ENCODE measurements around the gene FLNA.
"Not testable (repeated sequence)": the region's sequence is repeated elsewhere in the genome, so short reads cannot be mapped to it uniquely, and the experiment has no call there.

Gene FLNA

DNA sequence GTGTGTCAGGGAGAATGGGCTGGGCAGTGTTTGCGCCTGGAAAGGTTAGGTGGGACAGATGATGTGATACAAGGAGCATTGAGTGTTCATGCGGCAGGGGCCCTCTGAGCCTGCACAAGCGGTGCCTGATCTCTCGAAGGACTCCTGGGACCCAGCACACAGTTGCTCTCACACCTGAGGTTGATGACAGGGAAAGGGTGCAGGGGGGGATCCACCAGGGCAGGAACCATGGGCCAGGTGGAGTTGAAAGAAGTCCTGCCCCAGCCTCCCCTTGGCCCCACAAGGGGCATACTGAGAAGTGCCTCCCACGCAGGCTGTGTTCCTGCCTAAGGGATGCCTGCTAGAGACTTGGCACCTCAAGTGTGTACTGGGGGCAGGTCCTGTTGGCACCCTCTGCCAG is 45.8 kb downstream of the FLNA start:
- DNase-seq = no peak

DNA sequence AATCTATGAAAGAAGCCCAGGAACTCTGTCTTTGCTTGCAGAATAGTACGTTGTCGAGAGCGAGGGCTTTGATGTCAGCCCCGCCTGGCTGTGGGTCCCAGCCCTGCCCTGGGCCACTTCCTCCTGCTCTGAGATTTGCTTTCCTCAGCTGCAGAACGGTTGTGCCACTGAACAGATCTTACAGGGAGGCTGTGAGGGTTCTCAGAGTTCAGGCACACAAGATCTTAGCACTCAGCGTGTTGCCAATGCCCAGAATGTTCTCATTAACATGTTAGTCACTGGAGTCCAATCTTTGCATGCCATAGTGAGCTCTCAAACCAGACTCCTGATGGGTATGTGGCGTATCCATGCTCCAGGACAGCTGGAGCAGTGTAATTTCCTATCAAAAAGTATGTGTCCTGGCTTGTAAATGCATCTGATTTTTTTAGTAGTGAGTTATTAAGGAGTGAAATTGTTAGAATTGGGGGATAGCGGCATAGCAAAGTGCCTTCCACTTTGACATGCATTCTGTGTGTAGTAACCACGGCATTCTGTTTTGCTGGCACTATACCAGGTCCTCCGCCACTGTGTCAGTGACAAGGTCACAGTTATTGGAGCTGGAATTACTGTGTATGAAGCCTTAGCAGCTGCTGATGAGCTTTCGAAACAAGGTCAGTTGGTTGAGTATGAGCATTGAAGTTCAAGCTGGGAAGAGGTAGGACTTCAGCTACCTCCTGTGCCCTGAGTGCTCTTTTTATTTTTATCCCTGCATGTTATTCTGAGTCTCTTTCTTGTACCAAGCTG is 47.2 kb downstream of the FLNA start:
- DNase-seq = no peak

DNA sequence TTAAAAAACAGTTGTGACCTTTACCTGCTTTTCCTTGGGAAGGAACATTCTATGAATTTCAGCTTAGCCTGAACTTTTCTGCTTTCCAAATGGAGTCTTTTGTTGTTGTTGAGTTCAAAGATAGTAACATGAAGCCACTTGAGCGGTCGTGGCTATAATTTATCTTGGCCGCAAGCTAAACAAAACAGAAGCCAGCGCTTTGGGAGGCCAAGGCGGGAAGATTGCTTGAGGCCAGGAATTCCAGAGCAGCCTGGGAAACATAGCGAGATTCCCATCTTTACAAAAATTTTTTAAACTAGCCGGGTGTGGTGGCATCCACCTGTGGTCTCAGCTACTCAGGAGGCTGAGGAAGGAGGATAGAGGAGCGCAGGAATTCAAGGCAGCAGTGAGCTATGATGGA is 48.9 kb downstream of the FLNA start:
- DNase-seq = no peak

DNA sequence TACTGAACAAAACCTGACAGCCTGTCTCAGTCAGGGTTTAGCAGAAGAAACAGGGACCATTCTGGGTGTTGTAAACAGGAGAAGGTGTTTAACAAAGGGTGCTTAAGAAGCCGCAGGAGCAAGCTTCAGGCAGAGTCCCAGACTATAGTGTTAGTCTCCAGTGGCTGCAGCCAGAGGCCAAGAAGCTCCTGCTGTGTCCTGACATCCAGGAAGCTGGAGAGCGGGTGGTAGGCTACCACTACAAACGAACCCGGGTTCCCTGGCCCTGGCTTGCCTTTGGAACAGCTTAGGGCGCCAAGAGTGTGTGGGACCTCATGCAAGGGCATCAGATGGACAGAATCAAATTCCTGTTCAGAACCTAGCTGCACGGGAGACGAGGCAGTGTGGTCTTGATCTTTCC is 50.9 kb downstream of the FLNA start:
- no peak for DNase-seq

DNA sequence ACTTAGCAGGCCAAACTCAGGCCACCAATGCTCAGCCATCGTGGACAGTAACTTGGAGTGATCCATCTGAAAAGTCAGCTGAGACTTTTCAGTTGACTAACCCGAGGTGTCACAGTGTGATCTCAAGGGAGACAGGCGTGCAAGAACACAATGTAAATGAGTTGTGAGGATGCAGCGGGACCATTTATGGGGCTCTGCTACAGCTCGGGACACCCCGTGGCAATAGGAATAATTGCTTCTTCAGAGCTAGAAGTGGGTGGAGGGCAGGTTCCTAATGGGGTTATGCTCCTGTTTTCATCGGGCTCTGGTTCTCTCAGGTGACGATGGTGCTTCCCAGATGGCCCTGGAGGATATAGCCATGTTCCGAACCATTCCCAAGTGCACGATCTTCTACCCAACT is 51.5 kb downstream of the FLNA start:
- no peak for DNase-seq

DNA sequence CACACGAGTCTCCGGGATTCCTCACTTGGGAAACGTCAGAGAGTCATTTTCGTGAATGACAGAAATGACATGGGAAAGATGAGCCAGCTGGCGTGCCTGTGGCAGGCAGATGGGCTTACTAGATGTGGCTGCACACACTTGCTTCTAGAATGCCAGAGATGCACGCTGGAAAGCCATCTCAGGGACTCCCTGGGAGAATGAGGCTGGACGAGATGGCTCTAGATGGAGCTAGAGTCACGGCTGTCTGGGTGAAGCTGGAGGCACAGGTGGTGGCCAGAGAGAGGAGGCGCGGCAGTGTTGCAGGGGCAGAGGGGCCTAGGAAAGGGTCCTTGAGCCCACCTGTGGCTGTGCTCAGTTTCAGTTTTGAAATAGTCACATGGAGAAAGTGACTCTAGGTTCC is 52.8 kb downstream of the FLNA start:
- DNase-seq = no peak

DNA sequence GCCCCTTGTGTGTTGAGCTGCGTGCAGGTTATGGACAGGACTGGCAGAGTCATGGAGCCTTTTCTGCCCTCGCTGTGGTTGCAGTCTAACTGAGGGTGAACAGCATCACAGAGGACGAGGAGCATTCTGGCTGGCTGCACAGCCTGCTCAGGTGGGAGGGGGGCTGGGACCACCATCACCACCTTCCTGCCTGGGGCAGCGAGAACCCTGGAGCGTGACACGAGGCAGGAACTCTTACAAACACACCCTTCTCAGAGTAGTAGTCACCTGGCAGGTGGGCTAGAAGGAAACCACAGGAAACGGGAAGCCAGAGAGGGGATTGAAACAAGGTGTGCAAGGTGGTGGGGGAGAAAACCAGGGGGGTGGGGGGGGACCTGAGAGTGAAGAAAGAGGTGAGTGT is 53.3 kb downstream of the FLNA start:
- no peak for DNase-seq

DNA sequence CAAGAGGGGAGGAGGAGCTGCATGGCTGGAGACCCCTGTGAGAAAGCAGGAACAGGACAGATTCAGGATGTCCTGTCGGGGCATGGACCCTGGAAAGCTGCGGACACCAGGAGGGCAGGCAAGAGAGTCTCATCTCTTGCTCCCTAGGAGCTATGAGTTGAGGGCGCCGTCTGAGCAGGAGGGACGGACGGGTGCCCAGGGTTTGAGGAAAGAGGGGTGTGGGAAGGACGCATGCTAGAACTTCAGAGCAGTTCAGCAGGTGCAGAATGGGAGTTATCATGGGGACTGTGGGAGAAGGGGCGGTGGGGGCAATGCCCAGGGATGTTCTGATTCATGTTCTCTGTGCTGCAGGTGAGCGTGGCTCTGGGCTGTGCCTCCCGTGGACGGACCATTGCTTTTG is 54.0 kb downstream of the FLNA start:
- no peak for DNase-seq

DNA sequence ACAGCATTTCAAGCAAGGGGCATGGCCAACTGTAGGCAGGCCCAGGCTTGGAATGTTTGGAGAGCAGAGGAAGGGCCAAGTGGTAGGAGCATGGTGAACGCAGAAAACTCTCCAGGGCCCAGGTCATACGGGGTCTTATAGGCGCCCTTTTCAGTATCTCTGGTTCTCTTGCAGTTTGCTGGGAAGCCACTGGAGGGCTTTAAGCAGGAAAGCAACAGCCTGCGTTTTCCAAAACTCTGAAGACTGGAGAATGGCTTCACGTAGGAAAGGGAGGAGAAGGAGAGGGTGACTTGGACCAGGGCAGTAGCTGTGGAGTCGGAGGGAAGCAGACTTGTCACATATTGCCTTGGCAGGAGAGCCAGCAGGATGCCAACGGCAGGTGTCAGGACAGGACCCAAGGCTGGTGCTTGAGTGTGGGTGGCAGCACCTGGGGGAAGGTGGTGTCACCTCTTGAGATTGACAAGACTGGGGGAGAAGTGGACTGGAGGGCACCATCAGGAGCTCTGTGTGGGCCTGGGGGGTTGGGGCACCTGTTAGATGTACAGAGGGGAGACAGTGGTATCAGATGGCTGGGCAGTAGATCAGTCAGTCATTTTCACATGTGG is 56.9 kb downstream of the FLNA start:
- no peak for DNase-seq

DNA sequence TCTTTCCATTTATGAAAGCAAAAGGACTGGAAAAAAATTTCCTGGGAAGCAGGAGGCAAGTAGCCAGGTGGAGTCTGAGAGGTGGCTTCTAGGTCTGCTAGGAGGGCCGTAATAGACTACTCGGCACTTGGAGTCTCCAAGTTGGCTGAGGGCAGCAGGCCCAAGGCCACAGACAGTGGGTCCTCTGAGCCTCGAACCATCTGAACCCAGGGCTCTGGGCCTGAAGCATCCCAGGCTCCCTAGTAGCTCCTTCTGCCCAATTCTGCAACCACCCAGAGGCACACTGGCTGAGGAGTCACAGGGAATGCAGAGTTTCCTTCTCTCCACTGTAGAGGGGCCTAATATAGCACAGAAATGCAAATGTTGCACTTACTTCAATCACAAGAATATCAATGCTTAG is 59.0 kb downstream of the FLNA start:
- DNase-seq = no peak

DNA sequence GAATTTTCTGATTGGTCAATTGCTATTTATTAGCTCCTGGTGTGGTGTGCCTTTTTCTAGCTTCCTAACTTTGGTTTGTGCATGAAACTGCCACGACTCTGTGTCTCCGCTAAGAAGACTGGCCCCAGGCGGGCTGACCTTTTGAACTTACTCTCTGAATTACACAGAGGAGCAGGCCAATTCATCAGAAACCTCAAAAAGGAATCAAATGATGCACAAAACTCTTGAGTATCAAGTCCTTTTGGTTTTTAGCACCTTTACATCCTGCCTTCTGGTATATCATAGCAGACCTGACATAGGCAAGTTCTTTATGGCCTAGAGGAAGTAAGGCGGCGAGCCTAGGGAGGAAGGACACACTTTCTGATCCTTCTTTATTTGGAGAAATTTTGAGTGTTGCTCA is 61.3 kb downstream of the FLNA start:
- DNase-seq = no peak

DNA sequence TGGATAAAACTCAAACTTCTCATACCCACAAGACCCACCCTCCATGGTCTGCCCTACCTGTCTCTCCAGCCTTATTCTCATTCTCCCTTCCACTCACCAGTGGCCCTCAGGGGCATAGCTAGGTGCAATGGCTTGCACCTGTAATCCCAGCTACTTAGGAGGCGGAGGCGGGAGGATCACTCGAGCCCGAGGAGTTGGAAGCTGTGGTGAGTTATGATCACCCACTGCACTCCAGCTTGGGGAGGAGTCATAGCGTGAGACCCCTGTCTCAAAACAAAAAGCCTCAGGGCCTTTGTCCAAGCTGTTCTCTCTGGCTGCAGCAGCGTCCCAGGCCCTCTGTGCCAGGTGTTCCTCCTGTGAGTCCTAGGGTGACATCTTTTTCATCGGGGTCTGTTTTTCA is 62.3 kb downstream of the FLNA start:
- no peak for DNase-seq

DNA sequence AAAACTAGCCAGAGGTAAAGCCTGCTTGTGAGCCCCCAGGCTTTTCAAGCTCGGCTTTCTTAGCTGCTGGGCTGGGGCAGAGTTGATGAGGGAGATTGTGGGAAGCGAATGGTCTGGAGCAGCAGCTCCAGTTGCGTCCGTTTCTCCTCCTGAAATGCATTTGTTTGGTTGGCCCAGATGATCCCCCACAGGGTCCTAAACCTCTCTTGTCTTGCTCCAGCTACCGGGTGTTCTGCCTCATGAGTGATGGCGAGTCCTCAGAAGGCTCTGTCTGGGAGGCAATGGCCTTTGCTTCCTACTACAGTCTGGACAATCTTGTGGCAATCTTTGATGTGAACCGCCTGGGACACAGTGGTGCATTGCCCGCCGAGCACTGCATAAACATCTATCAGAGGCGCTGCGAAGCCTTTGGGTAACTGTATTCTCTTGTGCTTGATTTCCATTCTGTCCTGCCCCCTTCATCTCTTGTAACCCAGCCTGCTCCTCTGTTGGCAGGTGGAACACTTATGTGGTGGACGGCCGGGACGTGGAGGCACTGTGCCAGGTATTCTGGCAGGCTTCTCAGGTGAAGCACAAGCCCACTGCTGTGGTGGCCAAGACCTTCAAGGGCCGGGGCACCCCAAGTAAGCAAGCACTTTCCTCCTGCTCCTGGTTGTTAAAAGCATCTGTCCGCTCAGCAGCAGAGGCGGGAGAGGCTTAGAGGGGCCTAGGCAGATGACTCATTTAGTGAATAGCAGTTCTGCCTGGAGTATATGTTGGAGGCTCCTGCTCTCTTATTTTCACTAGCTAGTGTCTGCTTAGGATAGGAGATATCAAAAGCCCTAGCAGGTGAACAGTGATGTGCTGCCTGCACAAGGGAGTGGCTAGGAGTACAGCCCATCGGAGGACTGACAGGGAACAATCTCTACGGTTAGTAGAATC is 63.6 kb downstream of the FLNA start:
- DNase-seq = no peak

DNA sequence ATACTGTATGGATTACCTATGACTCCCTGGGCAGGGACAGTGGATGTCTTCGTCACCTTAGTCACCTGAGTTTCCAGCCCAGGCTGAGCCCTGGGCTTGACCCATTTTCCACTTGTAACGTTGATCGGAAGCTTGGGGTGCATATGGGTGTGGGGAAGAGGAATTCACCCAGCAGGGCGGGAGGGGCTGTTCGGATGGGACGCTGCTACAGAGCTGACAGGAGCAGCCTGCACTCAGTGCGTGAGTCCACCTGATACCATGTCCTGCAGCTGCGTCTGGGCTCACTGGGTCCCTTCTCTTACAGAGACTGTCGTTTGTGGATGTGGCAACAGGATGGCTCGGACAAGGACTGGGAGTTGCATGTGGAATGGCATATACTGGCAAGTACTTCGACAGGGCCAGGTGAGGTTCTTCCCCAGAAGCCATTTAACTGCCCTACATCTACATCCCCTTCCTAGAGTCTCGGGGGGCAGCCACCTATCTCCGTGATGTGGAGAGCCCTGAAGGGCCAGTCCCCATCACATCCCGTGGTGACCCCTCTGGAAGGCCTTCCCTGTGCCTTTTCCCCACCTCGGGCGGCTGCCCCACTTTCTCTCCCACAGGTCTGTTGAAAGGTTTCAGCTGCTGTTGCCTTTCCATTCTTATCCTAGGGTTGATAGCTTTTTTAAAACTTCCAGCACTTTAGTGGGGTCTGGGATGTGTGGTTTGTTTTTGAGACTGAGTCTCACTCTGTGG is 65.2 kb downstream of the FLNA start:
- no peak for DNase-seq

DNA sequence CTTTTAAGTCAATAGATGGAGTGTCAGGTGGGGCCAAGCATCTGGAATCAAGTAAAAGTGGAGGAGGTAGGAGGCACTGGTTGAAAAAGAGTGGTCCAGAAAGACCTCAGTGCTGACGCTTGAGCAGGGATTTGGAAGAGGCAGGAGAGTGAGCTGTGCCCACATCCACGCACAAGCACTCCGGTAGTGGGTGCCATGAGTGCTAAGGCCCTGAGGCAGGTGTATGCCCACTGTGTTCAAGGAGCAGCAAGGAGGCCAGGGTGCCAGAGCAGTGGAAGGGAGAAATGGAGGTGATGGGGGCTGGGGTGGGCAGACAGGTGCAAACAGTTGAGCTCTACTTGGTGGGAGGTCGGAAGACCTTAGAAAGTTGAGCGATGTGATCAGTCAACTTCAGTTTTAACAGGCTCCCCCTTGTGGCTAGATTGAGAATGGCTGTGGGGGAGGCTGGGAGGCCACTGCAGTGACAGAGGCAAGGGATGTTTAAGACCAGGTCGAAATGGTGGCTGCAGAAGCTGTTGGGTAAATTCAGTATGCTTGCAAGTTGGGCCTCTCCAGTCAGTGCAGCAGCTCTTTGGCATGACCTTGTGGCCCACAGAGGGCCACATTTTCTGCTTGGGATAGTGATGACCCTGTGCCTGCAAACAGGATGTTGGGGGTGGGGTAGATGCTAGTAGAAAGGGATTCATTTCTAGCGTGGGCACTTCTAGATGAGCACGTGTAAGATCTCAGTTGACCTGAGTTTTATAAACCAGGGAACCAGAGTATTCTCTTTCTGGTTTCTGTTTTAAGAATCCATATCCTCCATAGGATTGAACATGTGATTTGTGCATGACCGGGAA is 66.1 kb downstream of the FLNA start:
- peak; percentile 73 for DNase-seq

DNA sequence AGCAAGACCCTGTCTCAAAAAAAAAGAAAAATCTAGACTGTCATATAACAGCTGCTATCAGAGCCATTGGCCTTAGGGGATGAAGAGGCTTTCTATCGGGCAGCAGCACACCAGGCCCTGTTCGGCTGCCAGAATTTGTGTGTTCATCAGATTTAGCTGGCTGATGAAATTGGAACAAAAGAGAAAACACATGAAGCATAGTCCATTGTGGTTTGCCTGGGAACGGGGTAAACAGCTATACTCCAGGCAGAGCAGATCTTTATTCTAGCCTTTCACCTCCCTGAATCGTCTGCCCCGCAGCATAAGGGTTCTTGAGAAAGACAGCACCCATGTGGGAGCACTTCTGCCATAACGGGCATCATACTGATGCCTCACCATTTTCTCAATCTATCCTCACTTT is 67.2 kb downstream of the FLNA start:
- no peak for DNase-seq

DNA sequence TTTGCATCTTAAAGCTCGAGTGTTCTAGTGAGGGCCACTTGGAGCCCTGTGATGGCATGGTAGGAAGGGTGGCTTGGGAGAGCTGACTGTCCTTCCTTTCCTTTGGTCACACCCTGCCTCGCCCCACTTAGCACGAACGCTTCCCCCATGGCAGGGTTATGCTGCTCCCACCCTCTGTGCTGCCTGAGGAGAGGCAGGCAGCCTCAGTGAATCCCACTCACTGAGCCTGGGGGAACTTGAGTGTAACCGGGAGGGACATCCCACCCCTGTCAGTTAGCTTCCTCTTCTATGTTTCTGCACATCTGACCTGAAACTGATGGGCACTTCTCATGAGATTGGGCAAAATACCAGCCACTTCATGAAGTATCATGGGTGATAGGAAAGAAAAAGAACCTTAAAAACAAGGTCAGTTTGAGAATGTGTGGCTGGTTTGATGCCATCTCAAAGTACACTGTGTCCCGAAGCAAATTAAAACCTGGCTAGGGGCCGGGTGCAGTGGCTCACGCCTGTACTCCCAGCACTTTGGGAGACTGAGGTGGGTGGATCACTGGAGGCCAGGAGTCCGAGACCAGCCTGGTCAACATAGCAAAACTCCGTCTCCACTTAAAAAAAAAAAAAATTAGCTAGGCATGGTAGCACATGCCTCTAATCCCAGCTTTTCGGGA is 68.8 kb downstream of the FLNA start:
- peak; percentile 36 for DNase-seq

DNA sequence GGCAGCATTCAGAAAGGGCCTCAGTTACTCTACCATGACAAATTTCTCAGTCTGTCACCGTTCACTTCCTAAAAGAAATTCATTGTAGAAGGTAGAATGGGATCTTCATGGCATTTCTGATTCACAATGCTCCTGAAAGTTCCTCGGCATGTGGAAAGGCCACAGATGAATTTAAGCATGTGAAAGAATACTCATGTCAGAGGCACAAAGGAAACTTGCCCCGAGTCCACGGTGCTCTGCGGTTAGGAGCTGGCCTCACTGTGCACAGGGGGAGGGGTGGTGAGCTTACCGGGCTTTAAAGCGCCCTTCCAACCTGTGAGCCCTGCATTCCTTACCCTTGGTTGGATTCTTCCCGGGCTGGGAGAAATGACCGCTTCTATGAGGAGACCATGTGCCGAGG is 69.6 kb downstream of the FLNA start:
- DNase-seq = no peak

DNA sequence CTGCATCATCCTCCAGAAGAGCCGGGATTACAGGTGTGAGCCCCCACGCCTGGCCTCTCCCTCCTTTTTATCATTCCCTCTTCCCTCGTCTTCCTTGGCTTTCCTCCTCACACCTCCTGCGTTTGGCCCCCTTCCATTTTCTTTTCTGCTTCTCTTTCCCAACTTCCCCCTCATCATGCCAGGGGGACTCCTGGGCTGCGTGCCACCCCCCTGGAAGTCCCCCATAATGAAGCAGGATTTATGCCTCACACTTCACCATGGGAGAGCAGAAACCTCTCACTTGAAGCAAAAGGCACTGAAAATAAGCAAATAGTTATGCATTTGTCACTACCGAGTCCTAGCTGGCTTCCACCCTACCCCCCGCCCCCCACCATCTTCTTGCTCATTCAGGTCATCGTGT is 71.0 kb downstream of the FLNA start:
- no peak for DNase-seq

DNA sequence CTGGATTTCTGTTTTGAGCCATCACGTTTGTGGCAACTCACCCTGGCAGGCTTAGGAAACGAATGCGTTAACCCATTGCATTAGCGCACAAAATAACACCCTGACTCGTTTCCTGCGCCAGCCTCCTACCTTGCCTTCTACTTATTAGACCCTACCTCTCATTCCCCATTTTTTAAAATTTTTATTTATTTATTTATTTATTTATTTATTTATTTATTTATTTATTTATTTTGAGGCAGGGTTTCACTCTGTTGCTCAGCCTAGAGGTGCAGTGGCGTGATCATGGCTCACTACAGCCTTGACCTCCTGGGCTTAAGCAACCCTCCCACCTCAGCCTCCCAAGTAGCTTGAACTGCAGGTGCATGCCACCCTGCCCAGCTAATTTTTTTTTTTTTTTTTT is 71.4 kb downstream of the FLNA start:
- not testable (repeated sequence) for DNase-seq

DNA sequence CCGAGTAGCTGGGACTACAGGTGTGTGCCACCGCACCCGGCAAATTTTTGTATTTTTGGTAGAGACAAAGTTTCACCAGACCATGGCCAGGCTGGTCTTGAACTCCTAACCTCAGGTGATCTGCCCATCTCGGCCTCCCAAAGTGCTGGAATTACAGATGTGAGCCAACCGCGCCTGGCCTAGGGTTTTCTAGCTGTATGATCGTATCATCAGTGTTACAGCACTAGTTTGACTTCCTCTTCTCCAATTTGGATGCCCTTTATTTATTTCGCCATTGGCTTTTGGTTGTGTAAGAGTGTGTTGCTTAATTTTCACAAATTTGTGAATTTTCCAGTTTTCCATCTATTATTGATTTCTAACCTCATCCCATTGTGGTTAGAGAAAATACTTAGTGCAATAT is 73.6 kb downstream of the FLNA start:
- peak; percentile 75 for DNase-seq
